LNCAP (cell line): Measurements from ENCODE around the gene PDF.

ENCODE experiments used
- TF ChIP-seq, protein P1 (sequence below): fragments of 450-650 bp; IDR thresholded peaks from 2 replicates; pipeline ENCODE4 v1.5.1; 2017; ENCODE audit warnings: mild to moderate bottlenecking

PDF gene, protein sequence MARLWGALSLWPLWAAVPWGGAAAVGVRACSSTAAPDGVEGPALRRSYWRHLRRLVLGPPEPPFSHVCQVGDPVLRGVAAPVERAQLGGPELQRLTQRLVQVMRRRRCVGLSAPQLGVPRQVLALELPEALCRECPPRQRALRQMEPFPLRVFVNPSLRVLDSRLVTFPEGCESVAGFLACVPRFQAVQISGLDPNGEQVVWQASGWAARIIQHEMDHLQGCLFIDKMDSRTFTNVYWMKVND

DNA sequence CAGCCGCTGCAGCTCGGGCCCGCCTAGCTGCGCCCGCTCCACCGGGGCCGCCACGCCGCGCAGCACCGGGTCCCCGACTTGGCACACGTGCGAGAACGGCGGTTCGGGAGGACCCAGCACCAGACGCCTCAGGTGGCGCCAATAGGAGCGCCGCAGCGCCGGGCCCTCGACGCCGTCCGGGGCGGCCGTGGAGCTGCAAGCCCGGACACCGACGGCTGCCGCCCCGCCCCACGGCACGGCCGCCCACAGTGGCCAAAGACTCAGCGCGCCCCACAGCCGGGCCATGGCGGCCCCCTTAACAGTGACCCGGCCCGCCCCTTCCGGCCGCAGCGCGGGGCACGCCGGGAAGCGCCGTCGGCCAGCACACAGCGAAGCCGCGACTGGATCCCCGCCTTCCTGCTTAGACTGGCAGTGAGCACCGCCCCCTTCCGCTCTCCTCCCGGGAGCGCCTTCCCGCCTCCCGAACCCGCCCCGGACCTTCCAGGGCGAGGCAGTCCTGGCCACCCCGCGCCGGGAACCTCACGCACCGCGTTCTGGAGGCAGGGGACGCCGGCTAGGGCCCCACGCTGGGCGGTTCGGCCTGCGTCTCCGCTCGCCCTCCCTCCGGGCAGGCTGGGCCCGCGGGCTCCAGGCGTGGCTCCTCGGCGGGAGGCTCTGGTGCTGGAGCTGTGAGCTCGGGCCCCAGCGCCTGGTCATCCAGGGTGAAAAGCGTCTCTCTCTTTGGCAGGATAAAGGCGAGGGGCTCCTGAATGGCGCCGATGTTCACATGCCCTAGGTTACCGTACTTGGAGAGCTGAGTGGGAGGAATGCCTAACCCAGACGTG, at the start of gene PDF:
TSS of gene PDF (minus strand) at position 303 of the 824 bp plus-strand sequence. CDS start at position 285, 18 bp downstream.
- TF ChIP-seq, protein P1, sequence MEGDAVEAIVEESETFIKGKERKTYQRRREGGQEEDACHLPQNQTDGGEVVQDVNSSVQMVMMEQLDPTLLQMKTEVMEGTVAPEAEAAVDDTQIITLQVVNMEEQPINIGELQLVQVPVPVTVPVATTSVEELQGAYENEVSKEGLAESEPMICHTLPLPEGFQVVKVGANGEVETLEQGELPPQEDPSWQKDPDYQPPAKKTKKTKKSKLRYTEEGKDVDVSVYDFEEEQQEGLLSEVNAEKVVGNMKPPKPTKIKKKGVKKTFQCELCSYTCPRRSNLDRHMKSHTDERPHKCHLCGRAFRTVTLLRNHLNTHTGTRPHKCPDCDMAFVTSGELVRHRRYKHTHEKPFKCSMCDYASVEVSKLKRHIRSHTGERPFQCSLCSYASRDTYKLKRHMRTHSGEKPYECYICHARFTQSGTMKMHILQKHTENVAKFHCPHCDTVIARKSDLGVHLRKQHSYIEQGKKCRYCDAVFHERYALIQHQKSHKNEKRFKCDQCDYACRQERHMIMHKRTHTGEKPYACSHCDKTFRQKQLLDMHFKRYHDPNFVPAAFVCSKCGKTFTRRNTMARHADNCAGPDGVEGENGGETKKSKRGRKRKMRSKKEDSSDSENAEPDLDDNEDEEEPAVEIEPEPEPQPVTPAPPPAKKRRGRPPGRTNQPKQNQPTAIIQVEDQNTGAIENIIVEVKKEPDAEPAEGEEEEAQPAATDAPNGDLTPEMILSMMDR = no peak

DNA sequence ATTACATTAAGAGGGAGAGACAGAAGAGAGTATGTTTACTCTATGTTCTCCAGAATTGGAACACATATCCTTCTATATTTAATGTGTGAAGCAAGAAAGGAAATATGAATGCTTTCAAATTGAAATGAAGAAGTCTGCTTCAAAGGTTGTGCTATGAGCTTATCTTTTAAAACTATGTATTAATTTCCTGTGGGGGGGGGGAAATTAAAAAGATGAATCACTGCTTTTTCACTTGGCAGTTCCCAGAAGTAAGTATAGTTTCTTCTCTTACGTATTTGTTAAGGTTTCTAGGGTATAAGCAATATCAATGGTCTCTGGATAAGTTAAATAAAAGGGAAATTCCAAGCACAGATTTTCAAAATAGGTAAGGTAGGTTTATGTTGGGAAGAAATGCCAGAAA, 48.4 kb upstream of the PDF start:
- TF ChIP-seq, protein P1 = no peak

DNA sequence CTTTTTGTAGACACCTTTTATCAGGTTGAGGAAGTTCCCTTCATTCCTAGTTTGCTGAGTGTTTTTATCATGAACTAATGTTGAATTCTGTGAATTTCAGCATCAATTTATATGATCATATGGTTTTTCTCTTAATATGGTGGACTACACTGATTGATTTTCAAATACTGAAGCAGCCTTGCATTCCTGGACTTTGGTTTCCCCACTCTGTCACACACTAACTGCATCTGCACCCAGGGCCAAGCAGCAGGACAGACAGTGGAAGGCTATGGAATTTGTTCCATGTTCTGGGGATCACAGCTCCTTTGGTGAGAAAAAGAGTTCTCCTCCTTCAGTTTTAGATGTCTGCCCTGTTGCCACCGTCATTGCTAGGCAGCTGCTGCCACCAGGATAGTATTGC, 47.6 kb upstream of the PDF start:
- TF ChIP-seq, protein P1 = no peak

DNA sequence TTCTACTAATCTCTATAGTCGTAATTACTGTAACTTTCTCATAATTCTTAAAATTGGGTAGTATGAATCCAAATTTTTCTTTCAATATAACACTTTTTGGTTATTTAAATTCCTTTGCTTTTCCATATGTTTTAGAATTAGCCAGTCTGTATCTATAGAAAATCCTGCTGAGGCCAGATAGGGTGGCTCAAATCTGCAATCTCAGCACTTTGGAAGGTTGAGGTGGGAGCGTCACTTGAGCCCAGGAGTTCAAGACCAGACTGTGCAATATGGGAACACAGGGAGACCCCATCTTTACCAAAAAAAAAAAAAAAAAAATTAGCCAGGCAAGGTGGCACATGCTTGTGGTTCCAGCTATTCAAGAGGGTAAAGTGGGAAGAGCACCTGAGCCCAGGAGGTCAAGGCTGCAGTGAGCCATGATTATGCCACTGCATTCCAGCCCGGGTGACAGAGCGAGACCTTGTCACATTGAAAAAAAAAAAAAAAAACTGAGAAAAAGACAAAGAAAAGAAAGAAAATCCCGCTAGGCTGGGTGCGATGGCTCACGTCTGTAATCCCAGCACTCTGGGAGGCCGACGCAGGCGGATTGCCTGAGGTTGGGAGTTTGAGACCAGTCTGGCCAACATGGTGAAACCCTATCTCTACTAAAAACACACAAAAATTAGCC, 46.1 kb upstream of the PDF start:
- TF ChIP-seq, protein P1 = no peak

DNA sequence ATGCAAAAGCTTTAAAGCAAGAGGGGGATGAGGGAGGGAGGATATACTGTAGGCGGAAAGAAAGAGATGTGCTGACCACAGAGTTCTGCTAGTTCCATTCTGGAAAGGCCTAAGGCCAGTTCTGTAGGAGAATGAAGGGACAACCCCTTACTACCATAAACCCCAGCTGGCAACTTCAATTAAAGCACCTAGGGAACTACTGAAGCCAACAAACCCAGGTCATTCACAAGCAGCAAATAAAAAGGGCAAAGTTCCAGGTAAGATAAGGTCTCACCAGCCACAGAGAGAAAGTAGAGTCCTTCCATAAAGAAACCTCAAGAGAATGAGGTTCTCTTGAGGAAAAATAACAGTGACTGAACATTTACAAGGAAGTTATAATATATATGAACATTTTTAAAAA, 42.6 kb upstream of the PDF start:
- TF ChIP-seq, protein P1 = no peak

DNA sequence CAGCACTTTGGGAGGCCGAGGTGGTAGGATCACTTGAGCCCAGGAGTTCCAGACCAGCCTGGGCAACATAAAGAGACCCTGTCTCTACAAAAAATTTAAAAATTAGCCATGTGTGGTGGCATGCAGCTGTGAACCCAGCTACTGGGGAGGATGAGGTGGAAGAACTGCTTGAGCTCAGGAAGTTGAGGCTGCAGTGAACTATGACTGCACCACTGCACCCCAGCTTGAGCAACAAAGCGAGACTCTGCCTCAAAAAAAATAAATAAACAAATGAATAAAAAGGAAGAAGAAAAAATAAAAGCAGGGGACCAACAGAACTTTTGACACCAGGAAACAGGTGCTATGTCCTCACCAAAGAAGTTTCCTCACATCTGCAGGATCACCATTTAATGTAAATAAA, 41.2 kb upstream of the PDF start:
- TF ChIP-seq, protein P1 = no peak

DNA sequence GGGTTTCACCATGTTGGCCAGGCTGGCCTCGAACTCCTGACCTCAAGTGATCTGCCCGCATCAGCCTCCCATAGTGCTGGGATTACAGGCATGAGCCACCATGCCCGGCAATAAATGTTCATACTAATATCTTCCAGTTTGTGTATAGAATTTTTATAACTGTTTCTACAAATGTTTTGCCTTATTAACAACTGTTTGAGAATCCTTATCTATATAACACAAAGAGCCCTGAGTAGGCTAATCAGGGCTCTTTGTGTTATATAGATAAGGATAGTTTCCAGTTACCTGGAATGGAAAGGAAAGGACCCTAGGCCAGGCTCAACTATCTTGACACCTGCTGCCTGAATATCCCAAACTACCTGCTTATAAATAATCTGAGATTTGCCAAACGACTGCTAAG, 38.5 kb upstream of the PDF start:
- TF ChIP-seq, protein P1 = no peak
